Measurements from ENCODE around the gene CELF4.

GRCh38 chr18:37242091-37242490 is 323.5 kb downstream of the CELF4 start:
- TF ChIP-seq CTCF (conservative IDR thresholded peaks at IDR 0.05; ENCODE audit: low read depth, low read length), result no peak
- TF ChIP-seq EZH2phosphoT487 (IDR thresholded peaks at IDR 0.05; ENCODE audit: borderline replicate concordance, low read length), result no peak
- TF ChIP-seq EZH2 (IDR thresholded peaks at IDR 0.05; ENCODE audit: low read length, unreplicated experiment), result no peak

Data from PC-3 (cell line).